EH (cell line): ENCODE results near the gene FRMD5.
"Not testable (repeated sequence)": the region's sequence is repeated elsewhere in the genome, so short reads cannot be mapped to it uniquely, and the experiment has no call there.

Experiments used
- DNase-seq: peaks from one replicate; pipeline ENCODE4 v3.0.0-alpha.2; 2015; ENCODE audit warnings: low read depth

The FRMD5 gene

GRCh38 chr15:43889042-43889441 is 306.0 kb downstream of the FRMD5 start:
- no peak for DNase-seq

GRCh38 chr15:43887901-43888300 is 307.2 kb downstream of the FRMD5 start:
- DNase-seq: no peak

- no peak for DNase-seq
These were observed 308.5 kb downstream of the FRMD5 start for GRCh38 chr15:43886558-43886957.

GRCh38 chr15:43883571-43883970 is 311.5 kb downstream of the FRMD5 start:
- DNase-seq: no peak

- no peak for DNase-seq
These were observed 313.1 kb downstream of the FRMD5 start for GRCh38 chr15:43881944-43882343.

- no peak for DNase-seq
These were observed 313.8 kb downstream of the FRMD5 start for GRCh38 chr15:43881245-43881644.

- DNase-seq: peak; percentile 30
These were observed 314.5 kb downstream of the FRMD5 start for GRCh38 chr15:43880406-43881194.

- DNase-seq: no peak
These were observed 315.4 kb downstream of the FRMD5 start for GRCh38 chr15:43879386-43880355.

GRCh38 chr15:43878446-43878845 is 316.6 kb downstream of the FRMD5 start:
- DNase-seq: no peak

- no peak for DNase-seq
These were observed 317.7 kb downstream of the FRMD5 start for GRCh38 chr15:43877371-43877770.

GRCh38 chr15:43876872-43877271 is 318.2 kb downstream of the FRMD5 start:
- DNase-seq: no peak

GRCh38 chr15:43873651-43874050 is 321.4 kb downstream of the FRMD5 start:
- no peak for DNase-seq

- peak; percentile 80 for DNase-seq
These were observed 322.6 kb downstream of the FRMD5 start for GRCh38 chr15:43872416-43873020.

GRCh38 chr15:43871835-43872234 is 323.2 kb downstream of the FRMD5 start:
- no peak for DNase-seq

GRCh38 chr15:43868406-43868805 is 326.7 kb downstream of the FRMD5 start:
- DNase-seq: no peak

- no peak for DNase-seq
These were observed 328.0 kb downstream of the FRMD5 start for GRCh38 chr15:43867096-43867495.

GRCh38 chr15:43866636-43867035 is 328.4 kb downstream of the FRMD5 start:
- DNase-seq: not testable (repeated sequence)

GRCh38 chr15:43859546-43859945 is 335.5 kb downstream of the FRMD5 start:
- no peak for DNase-seq

- peak; percentile 13 for DNase-seq
These were observed 340.3 kb downstream of the FRMD5 start for GRCh38 chr15:43854801-43855200.

GRCh38 chr15:43852607-43853006 is 342.5 kb downstream of the FRMD5 start:
- DNase-seq: no peak

GRCh38 chr15:43851251-43851650 is 343.8 kb downstream of the FRMD5 start:
- DNase-seq: no peak

GRCh38 chr15:43845421-43845820 is 349.6 kb downstream of the FRMD5 start:
- DNase-seq: peak; percentile 42
